NCI-H2196 (cell line): ENCODE data around the gene PPP1R14C.
A peak's percentile ranks its signal among the peaks of the same experiment; 100 is the strongest.

Experiments used
- DNase-seq: peaks from one replicate; lab custom pipeline; 2025; ENCODE audit not compliant: unreplicated experiment; lab: John Stamatoyannopoulos, UW

PPP1R14C gene

GRCh38 chr6:150142670-150143515 lies at the start of gene PPP1R14C:
TSS of gene PPP1R14C (plus strand) at chr6:150143044. CDS start at chr6:150143193, 149 bp downstream.
- peak; percentile 42 for DNase-seq

- DNase-seq: no peak
These were observed 49.4 kb upstream of the PPP1R14C start for GRCh38 chr6:150093397-150093796.

- DNase-seq: no peak
These were observed 44.7 kb upstream of the PPP1R14C start for GRCh38 chr6:150098155-150098554.

GRCh38 chr6:150099546-150099945 lies 43.3 kb upstream of the PPP1R14C start:
- no peak for DNase-seq

GRCh38 chr6:150099953-150100352 lies 42.9 kb upstream of the PPP1R14C start:
- DNase-seq: no peak

GRCh38 chr6:150100745-150101144 lies 42.1 kb upstream of the PPP1R14C start:
- no peak for DNase-seq

GRCh38 chr6:150102750-150103270 lies 40.0 kb upstream of the PPP1R14C start:
- no peak for DNase-seq

GRCh38 chr6:150112233-150112632 lies 30.6 kb upstream of the PPP1R14C start:
- no peak for DNase-seq

GRCh38 chr6:150115769-150116168 lies 27.1 kb upstream of the PPP1R14C start:
- no peak for DNase-seq

GRCh38 chr6:150116200-150116800 lies 26.5 kb upstream of the PPP1R14C start:
- no peak for DNase-seq

- DNase-seq: no peak
These were observed 24.6 kb upstream of the PPP1R14C start for GRCh38 chr6:150118203-150118602.

GRCh38 chr6:150118627-150119026 lies 24.2 kb upstream of the PPP1R14C start:
- DNase-seq: no peak

- DNase-seq: no peak
These were observed 23.7 kb upstream of the PPP1R14C start for GRCh38 chr6:150119173-150119572.

GRCh38 chr6:150123645-150124044 lies 19.2 kb upstream of the PPP1R14C start:
- DNase-seq: no peak

GRCh38 chr6:150124235-150124634 lies 18.6 kb upstream of the PPP1R14C start:
- no peak for DNase-seq

GRCh38 chr6:150126641-150127291 lies 16.1 kb upstream of the PPP1R14C start:
- DNase-seq: no peak

- no peak for DNase-seq
These were observed 14.4 kb upstream of the PPP1R14C start for GRCh38 chr6:150128425-150128824.

GRCh38 chr6:150129616-150130505 lies 13.0 kb upstream of the PPP1R14C start:
- DNase-seq: no peak

GRCh38 chr6:150133686-150134085 lies 9.2 kb upstream of the PPP1R14C start:
- DNase-seq: no peak

GRCh38 chr6:150134280-150134920 lies 8.4 kb upstream of the PPP1R14C start:
- no peak for DNase-seq
